ENCODE results near the gene NAA35.

DNA sequence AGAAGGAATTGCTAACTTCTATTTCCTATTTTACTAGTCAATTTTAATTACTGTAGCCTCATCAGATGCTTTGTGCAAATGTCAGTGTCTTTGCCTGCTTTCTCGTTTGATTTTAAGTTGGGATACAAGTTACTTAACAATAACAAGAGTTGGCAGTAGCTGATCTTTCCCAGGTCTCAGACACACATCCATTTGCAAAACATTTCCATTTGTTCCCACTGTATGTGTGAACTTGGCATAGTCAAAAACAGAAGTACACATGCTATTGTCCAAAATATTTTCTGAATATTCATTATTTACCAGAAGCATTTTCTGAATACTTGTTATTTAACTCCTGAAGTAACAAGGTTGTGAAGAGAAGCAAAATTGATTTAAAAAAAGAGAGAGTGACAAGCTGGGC is 35.0 kb upstream of the NAA35 start:
- TF ChIP-seq BRD4 (IDR thresholded peaks at IDR 0.05) (no peak), HCFC1 (IDR thresholded peaks at IDR 0.05; ENCODE audit: low read depth, low read length) (no peak)
- TF ChIP-seq, protein P1, sequence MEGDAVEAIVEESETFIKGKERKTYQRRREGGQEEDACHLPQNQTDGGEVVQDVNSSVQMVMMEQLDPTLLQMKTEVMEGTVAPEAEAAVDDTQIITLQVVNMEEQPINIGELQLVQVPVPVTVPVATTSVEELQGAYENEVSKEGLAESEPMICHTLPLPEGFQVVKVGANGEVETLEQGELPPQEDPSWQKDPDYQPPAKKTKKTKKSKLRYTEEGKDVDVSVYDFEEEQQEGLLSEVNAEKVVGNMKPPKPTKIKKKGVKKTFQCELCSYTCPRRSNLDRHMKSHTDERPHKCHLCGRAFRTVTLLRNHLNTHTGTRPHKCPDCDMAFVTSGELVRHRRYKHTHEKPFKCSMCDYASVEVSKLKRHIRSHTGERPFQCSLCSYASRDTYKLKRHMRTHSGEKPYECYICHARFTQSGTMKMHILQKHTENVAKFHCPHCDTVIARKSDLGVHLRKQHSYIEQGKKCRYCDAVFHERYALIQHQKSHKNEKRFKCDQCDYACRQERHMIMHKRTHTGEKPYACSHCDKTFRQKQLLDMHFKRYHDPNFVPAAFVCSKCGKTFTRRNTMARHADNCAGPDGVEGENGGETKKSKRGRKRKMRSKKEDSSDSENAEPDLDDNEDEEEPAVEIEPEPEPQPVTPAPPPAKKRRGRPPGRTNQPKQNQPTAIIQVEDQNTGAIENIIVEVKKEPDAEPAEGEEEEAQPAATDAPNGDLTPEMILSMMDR (IDR thresholded peaks at IDR 0.05 in 2 of 3, conservative IDR thresholded peaks at IDR 0.05 in 1 of 3; ENCODE audit: insufficient read depth in 2 of 3, low read depth in 1 of 3, low read length in 3 of 3), result no peak
- TF ChIP-seq, protein P2, sequence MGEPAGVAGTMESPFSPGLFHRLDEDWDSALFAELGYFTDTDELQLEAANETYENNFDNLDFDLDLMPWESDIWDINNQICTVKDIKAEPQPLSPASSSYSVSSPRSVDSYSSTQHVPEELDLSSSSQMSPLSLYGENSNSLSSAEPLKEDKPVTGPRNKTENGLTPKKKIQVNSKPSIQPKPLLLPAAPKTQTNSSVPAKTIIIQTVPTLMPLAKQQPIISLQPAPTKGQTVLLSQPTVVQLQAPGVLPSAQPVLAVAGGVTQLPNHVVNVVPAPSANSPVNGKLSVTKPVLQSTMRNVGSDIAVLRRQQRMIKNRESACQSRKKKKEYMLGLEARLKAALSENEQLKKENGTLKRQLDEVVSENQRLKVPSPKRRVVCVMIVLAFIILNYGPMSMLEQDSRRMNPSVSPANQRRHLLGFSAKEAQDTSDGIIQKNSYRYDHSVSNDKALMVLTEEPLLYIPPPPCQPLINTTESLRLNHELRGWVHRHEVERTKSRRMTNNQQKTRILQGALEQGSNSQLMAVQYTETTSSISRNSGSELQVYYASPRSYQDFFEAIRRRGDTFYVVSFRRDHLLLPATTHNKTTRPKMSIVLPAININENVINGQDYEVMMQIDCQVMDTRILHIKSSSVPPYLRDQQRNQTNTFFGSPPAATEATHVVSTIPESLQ (CRISPR knock-in tag; IDR thresholded peaks at IDR 0.05), result no peak
- TF ChIP-seq, protein P3, sequence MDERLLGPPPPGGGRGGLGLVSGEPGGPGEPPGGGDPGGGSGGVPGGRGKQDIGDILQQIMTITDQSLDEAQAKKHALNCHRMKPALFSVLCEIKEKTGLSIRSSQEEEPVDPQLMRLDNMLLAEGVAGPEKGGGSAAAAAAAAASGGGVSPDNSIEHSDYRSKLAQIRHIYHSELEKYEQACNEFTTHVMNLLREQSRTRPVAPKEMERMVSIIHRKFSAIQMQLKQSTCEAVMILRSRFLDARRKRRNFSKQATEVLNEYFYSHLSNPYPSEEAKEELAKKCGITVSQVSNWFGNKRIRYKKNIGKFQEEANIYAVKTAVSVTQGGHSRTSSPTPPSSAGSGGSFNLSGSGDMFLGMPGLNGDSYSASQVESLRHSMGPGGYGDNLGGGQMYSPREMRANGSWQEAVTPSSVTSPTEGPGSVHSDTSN (CRISPR knock-in tag; IDR thresholded peaks at IDR 0.05; ENCODE audit: low read depth), result no peak
- TF ChIP-seq, protein P3 (tag; conservative IDR thresholded peaks at IDR 0.05; ENCODE audit: low read depth), result no peak
- TF ChIP-seq, protein P4, sequence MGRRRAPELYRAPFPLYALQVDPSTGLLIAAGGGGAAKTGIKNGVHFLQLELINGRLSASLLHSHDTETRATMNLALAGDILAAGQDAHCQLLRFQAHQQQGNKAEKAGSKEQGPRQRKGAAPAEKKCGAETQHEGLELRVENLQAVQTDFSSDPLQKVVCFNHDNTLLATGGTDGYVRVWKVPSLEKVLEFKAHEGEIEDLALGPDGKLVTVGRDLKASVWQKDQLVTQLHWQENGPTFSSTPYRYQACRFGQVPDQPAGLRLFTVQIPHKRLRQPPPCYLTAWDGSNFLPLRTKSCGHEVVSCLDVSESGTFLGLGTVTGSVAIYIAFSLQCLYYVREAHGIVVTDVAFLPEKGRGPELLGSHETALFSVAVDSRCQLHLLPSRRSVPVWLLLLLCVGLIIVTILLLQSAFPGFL (CRISPR knock-in tag; IDR thresholded peaks at IDR 0.05), result no peak
